Activated naive CD4-positive, alpha-beta T cell treated with anti-CD3 and anti-CD28 coated beads, Interleukin-2, amount 50 U/mL, for 24 hours (primary cell): ENCODE results near the gene CPA5.

Experiments used
- H3K27ac Mint-ChIP-seq: one replicate; pipeline ENCODE4 v1.8.0; 2021; ENCODE audit warnings: mild to moderate bottlenecking, mixed read lengths
- H3K27me3 Mint-ChIP-seq: one replicate; pipeline ENCODE4 v1.8.0; 2021; ENCODE audit warnings: mixed read lengths
- H3K36me3 Mint-ChIP-seq: one replicate; pipeline ENCODE4 v1.8.0; 2021; ENCODE audit warnings: mixed read lengths
- H3K4me1 Mint-ChIP-seq: one replicate; pipeline ENCODE4 v1.8.0; 2021; ENCODE audit warnings: mixed read lengths
- H3K4me3 Mint-ChIP-seq: one replicate; pipeline ENCODE4 v1.8.0; 2021; ENCODE audit warnings: mild to moderate bottlenecking, mixed read lengths
- H3K9me3 Mint-ChIP-seq: one replicate; pipeline ENCODE4 v1.8.0; 2021; ENCODE audit warnings: mixed read lengths

CPA5 gene, protein sequence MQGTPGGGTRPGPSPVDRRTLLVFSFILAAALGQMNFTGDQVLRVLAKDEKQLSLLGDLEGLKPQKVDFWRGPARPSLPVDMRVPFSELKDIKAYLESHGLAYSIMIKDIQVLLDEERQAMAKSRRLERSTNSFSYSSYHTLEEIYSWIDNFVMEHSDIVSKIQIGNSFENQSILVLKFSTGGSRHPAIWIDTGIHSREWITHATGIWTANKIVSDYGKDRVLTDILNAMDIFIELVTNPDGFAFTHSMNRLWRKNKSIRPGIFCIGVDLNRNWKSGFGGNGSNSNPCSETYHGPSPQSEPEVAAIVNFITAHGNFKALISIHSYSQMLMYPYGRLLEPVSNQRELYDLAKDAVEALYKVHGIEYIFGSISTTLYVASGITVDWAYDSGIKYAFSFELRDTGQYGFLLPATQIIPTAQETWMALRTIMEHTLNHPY

DNA sequence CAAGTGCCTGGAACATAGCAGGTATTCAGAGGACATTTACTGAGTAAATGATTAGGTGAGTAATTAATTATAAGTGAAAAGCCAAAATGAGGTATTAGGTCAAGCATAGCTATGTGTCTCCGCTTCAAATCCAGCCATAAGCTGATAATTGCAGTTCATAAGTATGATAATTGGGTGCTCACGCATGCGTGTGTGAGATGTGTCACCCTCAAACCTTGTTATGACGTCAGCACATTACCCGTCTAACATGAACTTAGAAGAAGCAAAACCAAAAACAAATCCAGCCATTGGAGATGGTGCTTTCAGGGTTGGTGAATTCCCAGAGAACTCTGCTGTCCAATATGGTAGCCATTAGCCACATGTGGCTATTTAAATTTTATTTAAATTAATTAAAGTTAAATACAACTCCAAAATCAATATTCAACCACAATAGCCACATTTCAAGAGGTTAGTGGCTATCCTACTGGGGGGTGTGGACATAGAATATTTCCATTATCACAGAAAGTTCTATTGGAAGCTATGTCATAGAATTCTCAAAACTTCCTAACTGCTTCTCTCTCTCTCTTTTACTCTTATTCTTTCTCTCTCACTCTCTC, at the start of gene CPA5:
Gene CPA5, plus strand, starts transcription at position 546 of the 596 bp plus-strand sequence. CDS start 1,670 bp downstream, outside the sequence.
- Mint-ChIP-seq H3K36me3 (no peaks in the 10 kb centered on the region), H3K9me3 (no peaks in the 10 kb centered on the region), H3K4me3 (no peak within 1 kb of the TSS), H3K4me1 (no peaks in the 10 kb centered on the region), H3K27me3 (no peaks in the 10 kb centered on the region), H3K27ac (no peak within 1 kb of the TSS)

DNA sequence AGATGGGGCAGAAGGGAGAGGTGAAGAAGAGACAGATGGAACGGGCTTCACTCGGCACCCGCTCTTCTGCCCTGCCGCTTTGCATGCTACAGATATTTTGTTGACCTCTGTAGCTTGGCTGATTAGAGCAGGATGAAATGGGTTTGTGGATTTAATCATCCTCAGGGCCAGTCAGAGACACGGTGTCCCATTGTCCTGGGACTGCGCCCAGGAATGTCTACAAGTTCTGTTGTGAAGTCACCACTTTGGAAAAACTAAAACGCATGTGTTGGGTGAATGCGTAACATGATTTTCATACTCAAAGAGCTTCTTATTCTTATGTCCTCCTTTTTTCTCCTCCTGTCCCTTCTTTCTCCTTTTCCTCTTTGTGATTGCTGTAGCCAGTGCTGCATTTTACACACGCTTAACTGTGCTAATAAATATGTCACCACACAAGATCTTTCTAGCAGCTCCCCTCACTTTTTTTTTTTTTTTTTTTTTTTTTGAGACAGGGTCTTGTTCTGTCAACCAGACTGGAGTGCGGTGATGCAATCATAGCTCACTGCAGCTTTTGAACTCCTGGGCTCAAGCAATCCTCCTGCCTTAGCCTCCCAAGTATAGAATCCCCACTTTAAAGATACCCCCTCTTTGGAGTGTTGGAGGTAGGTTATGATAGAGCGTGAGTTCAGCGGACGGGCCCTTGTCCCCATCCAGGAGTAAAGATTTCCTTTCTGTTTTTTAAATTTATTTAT, 48.2 kb upstream of the CPA5 start:
- no peaks in the 10 kb centered on the region for H3K27me3 Mint-ChIP-seq
- H3K36me3 Mint-ChIP-seq, result no peaks in the 10 kb centered on the region
- H3K9me3 Mint-ChIP-seq, result no peaks in the 10 kb centered on the region
- H3K4me1 Mint-ChIP-seq, result no peaks in the 10 kb centered on the region
- no peak overlapping the region for H3K4me3 Mint-ChIP-seq
- H3K27ac Mint-ChIP-seq, result no peak overlapping the region

DNA sequence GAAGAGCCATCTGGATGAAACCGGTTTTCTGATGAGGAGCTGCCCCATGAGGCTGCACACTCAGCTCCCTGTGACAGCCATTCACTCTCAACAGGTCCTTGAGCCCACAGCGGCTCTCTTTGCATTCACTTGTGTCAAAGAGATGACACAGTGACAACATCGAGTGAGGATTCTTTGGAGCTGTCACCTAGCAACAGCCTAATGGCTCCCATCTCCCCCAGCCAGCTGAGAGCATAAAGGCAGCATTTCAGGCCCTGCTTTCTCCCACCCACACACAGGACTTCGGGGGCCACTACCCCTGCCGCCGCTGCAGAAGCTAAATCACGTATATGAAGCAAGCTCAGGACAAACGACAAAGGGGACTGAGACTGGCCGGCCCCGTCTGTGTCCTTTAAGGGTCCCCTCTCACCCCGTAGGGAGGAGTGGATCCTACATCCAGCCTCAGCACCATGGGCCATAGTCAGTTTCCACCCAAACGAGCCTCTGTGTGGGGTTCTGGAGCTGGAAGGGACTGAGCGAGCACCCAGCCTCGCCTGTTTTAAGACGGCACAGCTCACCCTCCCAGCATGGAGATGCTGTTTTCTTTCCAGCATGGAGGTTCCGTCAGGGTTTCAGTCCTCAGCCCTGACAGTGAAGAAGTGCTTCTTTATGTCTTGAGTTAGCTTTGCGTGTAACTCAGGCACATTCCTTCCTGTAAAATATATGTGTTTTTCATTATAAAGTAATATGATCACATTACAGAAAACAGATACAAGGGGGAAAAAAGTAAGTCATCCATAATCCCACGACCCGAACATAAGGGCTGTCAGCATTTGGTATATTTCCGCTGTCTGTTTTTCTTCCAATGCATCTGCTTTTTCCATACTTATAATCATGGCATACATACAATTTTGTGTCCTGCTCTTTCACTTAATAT, 46.7 kb upstream of the CPA5 start:
- H3K27ac Mint-ChIP-seq, result no peak overlapping the region
- no peak overlapping the region for H3K4me3 Mint-ChIP-seq
- H3K27me3 Mint-ChIP-seq, result no peaks in the 10 kb centered on the region
- no peaks in the 10 kb centered on the region for H3K36me3 Mint-ChIP-seq
- H3K4me1 Mint-ChIP-seq, result no peaks in the 10 kb centered on the region
- no peaks in the 10 kb centered on the region for H3K9me3 Mint-ChIP-seq

DNA sequence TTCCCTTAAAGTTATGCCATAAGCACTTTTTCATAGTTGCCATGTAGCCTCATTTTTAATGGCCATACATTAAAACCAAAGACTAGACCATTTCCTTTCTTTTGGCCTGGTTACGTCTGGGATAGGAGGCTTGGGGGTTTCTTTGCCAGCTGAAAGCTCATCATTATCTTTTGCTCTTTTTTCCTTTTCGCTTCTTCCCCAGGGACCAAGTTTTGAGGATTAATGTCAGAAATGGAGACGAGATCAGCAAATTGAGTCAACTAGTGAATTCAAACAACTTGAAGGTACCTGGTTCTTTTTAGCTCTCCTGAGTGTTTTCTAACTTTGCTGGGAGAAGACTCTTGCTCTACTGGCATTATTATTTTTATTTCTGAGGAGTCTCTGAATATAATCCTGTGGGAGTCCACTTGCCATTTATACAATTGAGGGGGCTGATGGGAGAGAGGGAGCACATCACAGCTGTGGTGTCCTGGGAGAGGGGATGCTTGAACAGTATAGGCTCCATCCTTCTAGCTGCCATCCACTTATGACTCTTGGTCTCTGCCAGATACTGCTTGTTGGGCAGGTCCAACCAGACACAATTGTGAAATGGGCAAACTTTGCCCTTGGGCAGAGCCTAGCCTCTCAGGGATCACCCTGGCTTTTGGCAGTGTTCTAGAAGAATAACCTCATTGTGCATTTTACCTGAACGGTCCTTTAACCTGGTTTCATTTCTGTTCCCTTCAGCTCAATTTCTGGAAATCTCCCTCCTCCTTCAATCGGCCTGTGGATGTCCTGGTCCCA, 45.9 kb upstream of the CPA5 start:
- Mint-ChIP-seq H3K4me1 (no peaks in the 10 kb centered on the region), H3K27me3 (no peaks in the 10 kb centered on the region), H3K9me3 (no peaks in the 10 kb centered on the region)

DNA sequence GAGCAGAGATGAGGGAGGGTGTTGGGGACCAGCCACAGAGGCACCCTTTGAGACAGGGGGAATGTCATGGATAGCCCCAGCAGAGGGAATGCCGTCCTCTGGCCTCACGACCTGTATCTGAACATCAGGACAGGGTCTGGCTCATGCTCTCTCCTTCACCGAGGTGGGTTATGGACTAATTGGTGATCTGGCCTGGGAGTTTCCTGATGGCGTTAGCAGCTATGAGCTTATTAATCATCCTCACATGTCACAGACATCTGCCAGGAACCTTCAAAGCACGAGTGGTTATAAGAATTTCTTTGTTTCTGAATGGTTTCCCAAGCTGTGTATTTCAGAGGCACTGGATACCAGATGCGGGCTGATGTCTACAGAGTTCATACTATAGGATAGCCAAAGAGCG, 44.8 kb upstream of the CPA5 start:
- Mint-ChIP-seq H3K4me1 (no peaks in the 10 kb centered on the region), H3K36me3 (no peaks in the 10 kb centered on the region), H3K27me3 (no peaks in the 10 kb centered on the region), H3K27ac (no peak overlapping the region), H3K9me3 (no peaks in the 10 kb centered on the region), H3K4me3 (no peak overlapping the region)

More for the DNA sequence above, 45.9 kb upstream of the CPA5 start:
- no peak overlapping the region for H3K4me3 Mint-ChIP-seq
- H3K36me3 Mint-ChIP-seq, result no peaks in the 10 kb centered on the region
- no peak overlapping the region for H3K27ac Mint-ChIP-seq

DNA sequence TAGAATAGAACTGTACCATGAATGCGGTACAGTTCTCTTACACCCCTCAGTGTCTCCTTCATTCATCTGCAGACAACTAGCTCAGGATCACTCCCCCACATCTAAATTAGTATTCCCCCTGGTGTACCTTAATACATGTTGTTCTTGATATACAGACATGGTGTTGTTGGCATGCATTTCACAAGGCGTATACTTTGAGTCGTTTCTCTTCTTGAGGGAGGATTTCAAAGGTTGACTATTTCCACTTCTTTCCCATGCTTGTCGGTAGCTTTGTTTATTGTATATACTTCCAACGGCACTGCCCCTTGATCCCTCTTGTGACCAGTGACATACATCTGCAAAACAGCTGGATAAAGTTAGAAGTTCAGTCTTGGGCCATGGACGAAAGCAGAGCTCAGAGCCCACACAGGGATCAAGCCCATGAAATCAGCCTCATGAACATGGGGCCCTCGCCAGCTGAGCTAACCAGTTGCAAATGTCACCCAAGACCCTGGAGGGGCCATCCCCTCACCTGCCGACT, 43.1 kb upstream of the CPA5 start:
- Mint-ChIP-seq H3K27ac (no peak overlapping the region), H3K9me3 (no peaks in the 10 kb centered on the region), H3K4me3 (no peak overlapping the region), H3K36me3 (no peaks in the 10 kb centered on the region), H3K27me3 (no peaks in the 10 kb centered on the region), H3K4me1 (no peaks in the 10 kb centered on the region)

DNA sequence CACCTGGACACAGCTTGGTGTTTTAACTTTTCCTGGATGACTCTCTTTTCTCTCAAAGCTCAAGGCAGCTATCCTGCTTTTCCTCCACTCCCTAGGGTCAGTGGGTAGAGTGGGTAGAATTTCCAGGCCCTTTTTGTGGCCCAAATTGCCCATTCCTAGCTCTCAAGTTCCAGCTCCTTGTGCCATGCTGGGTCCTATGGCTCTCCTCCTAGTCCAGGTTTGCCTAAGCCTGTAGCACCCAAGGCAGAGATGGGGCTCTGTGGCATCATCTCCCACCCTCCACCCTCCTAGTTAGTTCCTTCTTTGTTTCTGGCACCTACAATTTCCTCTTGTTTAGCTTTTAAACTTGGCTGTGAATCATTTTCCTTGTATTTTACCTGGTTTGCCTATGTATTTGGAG, 42.0 kb upstream of the CPA5 start:
- H3K4me1 Mint-ChIP-seq, result no peaks in the 10 kb centered on the region
- H3K4me3 Mint-ChIP-seq, result no peak overlapping the region
- H3K27me3 Mint-ChIP-seq, result no peaks in the 10 kb centered on the region
- no peaks in the 10 kb centered on the region for H3K36me3 Mint-ChIP-seq
- H3K9me3 Mint-ChIP-seq, result no peaks in the 10 kb centered on the region
- no peak overlapping the region for H3K27ac Mint-ChIP-seq

DNA sequence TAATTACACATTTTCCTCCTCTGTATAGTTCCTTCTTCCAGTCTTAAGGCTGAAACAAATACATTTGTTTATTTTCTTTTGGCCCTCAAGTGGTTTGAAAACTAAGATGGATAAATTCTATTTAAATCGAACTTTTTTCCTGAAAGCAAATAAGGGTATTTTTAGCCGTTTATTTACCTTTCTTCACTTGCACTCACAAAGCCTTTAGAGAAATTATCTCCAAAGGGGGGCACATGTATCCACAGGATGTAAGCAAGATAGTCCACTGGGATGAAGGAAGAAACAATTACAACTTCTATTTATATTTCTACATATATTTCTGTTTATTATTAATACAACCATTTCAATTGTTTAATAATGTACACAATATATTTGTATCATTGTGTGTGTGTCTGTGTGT, 41.5 kb upstream of the CPA5 start:
- Mint-ChIP-seq H3K27me3 (no peaks in the 10 kb centered on the region), H3K4me3 (no peak overlapping the region), H3K4me1 (no peaks in the 10 kb centered on the region), H3K9me3 (no peaks in the 10 kb centered on the region), H3K27ac (no peak overlapping the region), H3K36me3 (no peaks in the 10 kb centered on the region)

DNA sequence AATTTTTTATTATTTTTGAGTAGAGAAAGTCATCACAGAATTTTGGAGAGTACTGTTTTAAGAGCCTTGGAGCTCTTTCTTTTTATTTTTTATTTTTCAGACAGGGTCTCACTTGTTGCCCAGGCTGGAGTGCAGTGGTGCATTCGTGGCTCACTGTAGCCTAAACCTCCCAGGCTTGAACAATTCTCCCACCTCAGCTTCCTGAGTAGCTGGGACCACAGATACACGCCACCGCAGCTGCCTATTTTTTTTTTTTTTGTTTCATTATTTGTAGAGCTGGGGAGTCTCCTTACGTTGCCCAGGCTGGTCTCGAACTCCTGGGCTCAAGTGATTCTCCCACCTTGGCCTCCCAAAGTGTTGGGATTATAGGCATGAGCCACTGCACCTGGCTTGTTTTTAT, 41.1 kb upstream of the CPA5 start:
- no peaks in the 10 kb centered on the region for H3K4me1 Mint-ChIP-seq
- no peak overlapping the region for H3K4me3 Mint-ChIP-seq
- H3K36me3 Mint-ChIP-seq, result no peaks in the 10 kb centered on the region
- no peaks in the 10 kb centered on the region for H3K9me3 Mint-ChIP-seq
- H3K27me3 Mint-ChIP-seq, result no peaks in the 10 kb centered on the region
- H3K27ac Mint-ChIP-seq, result no peak overlapping the region

DNA sequence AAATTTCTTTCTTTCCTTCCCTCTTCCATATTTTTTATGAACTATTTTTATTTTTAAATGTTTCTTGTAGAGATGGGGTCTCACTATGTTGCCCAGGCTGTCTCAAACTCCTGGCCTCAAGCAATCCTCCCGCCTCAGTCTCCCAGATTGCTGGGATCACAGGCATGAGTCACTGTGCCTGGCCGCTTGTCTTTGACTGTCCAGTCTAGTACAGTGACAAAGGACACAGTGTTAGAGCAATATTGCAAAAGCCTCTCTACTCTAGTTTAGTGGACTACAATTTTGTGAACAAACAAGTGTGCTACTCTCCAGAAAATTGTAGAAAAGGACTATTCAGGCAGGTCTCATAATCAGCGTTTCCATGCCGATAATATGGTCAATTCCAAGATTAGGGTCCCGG, 40.6 kb upstream of the CPA5 start:
- H3K36me3 Mint-ChIP-seq, result no peaks in the 10 kb centered on the region
- H3K4me1 Mint-ChIP-seq, result no peaks in the 10 kb centered on the region
- H3K4me3 Mint-ChIP-seq, result no peak overlapping the region
- H3K27me3 Mint-ChIP-seq, result no peaks in the 10 kb centered on the region
- H3K27ac Mint-ChIP-seq, result no peak overlapping the region
- no peaks in the 10 kb centered on the region for H3K9me3 Mint-ChIP-seq

DNA sequence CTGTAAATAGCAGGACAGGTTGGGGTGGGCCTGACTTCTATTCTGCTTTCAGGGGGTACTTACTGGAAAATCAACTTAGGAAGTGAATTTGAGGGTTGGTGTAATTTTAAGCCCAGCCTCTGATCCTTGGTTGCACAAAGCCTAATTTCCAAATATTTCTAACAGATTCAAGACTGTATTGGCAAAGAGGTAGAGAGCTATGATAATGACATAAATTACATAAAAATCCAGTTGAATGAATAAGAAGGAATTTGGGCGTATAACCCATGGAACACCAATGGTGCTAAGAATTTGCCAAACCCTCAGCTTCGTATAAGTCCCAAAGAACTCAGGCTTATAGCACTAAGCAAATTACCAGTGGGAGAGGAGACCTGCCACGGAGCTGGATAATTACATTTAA, 39.7 kb upstream of the CPA5 start:
- Mint-ChIP-seq H3K27ac (no peak overlapping the region), H3K4me1 (no peaks in the 10 kb centered on the region), H3K36me3 (no peaks in the 10 kb centered on the region), H3K9me3 (no peaks in the 10 kb centered on the region), H3K4me3 (no peak overlapping the region), H3K27me3 (no peaks in the 10 kb centered on the region)

DNA sequence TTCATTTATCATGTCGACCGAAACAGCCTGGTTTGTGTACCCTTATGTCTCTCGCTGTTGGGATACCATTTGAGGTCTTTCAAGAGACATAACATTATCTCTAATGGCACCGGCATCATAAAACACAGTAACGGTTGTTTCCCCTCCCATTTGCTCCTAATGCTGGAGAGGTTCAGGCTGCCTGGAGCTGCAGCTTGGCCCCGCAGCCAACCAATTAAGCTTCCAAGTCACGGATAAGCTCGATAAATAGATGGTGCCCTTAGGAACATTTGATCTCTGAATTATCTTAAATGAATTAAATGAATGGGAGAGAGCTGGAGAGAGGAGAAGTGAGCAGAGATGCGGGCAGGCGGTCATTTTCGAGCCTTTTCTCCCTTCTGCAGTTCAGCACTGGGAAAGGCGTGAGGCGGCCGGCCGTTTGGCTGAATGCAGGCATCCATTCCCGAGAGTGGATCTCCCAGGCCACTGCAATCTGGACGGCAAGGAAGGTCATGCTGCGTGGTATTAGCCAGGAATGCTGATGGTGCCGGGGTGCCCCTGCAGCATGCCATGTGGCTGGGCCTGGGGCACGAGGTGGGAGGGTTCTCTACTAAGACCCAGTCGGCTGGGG, 39.1 kb upstream of the CPA5 start:
- no peak overlapping the region for H3K27ac Mint-ChIP-seq
- H3K9me3 Mint-ChIP-seq, result no peaks in the 10 kb centered on the region
- H3K27me3 Mint-ChIP-seq, result no peaks in the 10 kb centered on the region
- no peaks in the 10 kb centered on the region for H3K36me3 Mint-ChIP-seq
- no peak overlapping the region for H3K4me3 Mint-ChIP-seq
- no peaks in the 10 kb centered on the region for H3K4me1 Mint-ChIP-seq

DNA sequence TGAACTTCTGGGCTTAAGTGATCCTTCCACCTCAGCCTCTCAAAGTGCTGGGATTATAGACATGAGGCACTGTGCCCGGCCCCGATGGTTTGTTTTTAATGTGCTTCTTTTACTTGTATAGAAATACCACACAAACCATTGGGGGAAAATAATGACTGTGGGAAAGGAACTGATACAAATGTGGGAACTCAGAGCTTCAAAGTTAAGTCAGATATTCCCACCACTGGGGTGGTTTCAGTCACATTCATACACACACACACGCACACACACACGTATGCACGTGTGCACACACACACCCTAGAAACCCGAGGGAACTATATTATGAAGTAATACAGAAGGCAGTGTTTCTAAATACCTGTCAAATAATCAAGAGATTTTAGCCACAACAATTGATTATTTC, 34.6 kb upstream of the CPA5 start:
- Mint-ChIP-seq H3K4me1 (no peaks in the 10 kb centered on the region), H3K4me3 (no peak overlapping the region), H3K9me3 (no peaks in the 10 kb centered on the region), H3K27me3 (no peaks in the 10 kb centered on the region), H3K27ac (no peak overlapping the region), H3K36me3 (no peaks in the 10 kb centered on the region)

DNA sequence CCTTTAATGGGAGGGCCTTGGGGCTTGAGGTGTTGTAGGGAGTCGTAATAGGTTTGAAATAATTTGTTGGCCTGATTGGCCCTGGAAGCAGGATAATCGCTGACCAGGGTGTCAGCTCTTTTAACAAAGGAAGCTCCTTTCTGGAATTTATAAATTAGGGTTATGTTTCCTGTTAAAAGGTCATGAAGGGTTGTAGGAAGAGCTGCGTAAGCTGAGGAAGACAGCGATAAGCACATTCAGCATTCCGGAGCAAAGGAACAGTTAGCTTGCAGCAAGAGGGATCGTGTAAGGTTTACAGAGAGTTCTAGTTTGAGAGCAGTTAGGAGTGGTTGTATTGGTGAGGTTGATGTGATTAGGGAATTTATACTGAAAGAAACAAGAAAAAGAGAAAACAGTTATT, 30.3 kb upstream of the CPA5 start:
- Mint-ChIP-seq H3K27me3 (no peaks in the 10 kb centered on the region), H3K4me1 (no peaks in the 10 kb centered on the region), H3K36me3 (no peaks in the 10 kb centered on the region), H3K9me3 (no peaks in the 10 kb centered on the region), H3K4me3 (no peak overlapping the region), H3K27ac (no peak overlapping the region)
